Smooth muscle cell (in vitro differentiated cells): ENCODE measurements around the gene TUBB2A. TPM values are rescaled to one million over a fixed set of nuclear protein-coding genes. Genes with fewer than 3 reads are reported as not detected.

Experiments
- DNase-seq: peaks from one replicate; lab custom pipeline; 2025; ENCODE audit not compliant: unreplicated experiment; lab: John Stamatoyannopoulos, UW
- H2AFZ ChIP-seq: fragments of 200-600 bp; sonication (generic); 2 replicates; pipeline ENCODE4 v1.6.0; 2016; ENCODE audit warnings: antibody characterized with exemption, low read depth, mild to moderate bottlenecking
- H3F3A ChIP-seq: fragments of 200-600 bp; sonication (generic); 2 replicates; pipeline ENCODE4 v1.6.0; 2017; ENCODE audit warnings: antibody characterized with exemption, low read depth
- H3K27ac ChIP-seq: fragments of 200-600 bp; sonication (generic); 2 replicates; pipeline ENCODE4 v1.5.1; 2016; ENCODE audit warnings: low read depth, mild to moderate bottlenecking
- H3K27me3 ChIP-seq: fragments of 200-600 bp; sonication (generic); 2 replicates; pipeline ENCODE4 v1.6.1; 2016; ENCODE audit warnings: low read depth, mild to moderate bottlenecking
- H3K36me3 ChIP-seq: fragments of 200-600 bp; sonication (generic); 2 replicates; pipeline ENCODE4 v1.5.1; 2016; ENCODE audit warnings: low read depth
- H3K4me1 ChIP-seq: fragments of 200-600 bp; sonication (generic); 2 replicates; pipeline ENCODE4 v1.5.1; 2016; ENCODE audit warnings: low read depth
- H3K4me2 ChIP-seq: fragments of 200-600 bp; sonication (generic); 2 replicates; pipeline ENCODE4 v1.6.0; 2016; ENCODE audit warnings: mild to moderate bottlenecking
- H3K4me3 ChIP-seq: fragments of 200-600 bp; sonication (generic); 2 replicates; pipeline ENCODE4 v1.5.1; 2016; ENCODE audit warnings: mild to moderate bottlenecking
- H3K79me2 ChIP-seq: fragments of 200-600 bp; sonication (generic); 2 replicates; pipeline ENCODE4 v1.6.0; 2016; ENCODE audit warnings: low read depth, mild to moderate bottlenecking
- H3K9ac ChIP-seq: fragments of 200-600 bp; sonication (generic); 2 replicates; pipeline ENCODE4 v1.6.0; 2016; ENCODE audit warnings: low read depth
- H3K9me3 ChIP-seq: fragments of 200-600 bp; sonication (generic); replicated peaks from 2 replicates; pipeline ENCODE4 v1.5.1; 2016; ENCODE audit warnings: low read depth
- H4K20me1 ChIP-seq: fragments of 200-600 bp; sonication (generic); 2 replicates; pipeline ENCODE4 v1.6.0; 2016; ENCODE audit warnings: low read depth
- WGBS: methylation state at CpG from one replicate; pipeline ENCODE4 v1.1.7; 2016; ENCODE audit warnings: low lambda C conversion rate; 5-methylcytosine and 5-hydroxymethylcytosine counted together
- polyA plus RNA-seq: library from polyadenylated mRNA; unstranded; fragments of >200 nt; fragmentation: Nextera tagmentation; extraction: Ambion mirVana; gene quantifications from 2 replicates; pipeline ENCODE4 v1.2.1, GENCODE V29; 2016
- total RNA-seq: library from RNA; depleted of rRNA; stranded (reverse); fragments of >200 nt; gene quantifications from 2 replicates; pipeline ENCODE4 v1.2.3, GENCODE V29; 2014
- TF ChIP-seq, protein P1 (sequence below): fragments of 200-600 bp; sonication (generic); IDR thresholded peaks from 2 replicates; pipeline ENCODE4 v1.5.1; 2017; ENCODE audit warnings: borderline replicate concordance, mild to moderate bottlenecking, antibody characterized with exemption; ENCODE audit not compliant: insufficient read depth, poor library complexity, severe bottlenecking

Gene TUBB2A
- total and polyA plus RNA-seq, 2 experiments from 2014 or later = 236 to 272 TPM

DNA sequence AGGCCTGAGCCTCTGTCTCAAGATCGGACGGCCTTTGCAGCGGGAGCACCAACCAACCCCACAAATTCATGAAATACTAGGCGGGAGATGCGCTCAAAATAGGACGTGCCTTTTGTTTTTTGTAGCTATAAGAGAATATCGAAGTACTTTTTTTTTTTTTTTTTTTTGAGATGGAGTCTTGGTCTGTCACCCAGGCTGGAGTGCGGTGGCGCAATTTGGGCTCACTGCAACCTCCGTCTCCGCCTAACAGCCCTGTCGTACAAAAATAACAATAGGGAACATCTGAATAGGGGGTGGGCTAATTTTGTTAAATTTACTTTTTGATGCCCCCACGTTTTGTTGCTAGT, 5.9 kb upstream of the TUBB2A start:
- Histone ChIP-seq H2AFZ (no peak overlapping the region), H3K36me3 (no peaks in the 10 kb centered on the region), H3K27me3 (no peaks in the 10 kb centered on the region), H3K27ac (peak overlapping the region; percentile 98), H3K4me1 (peaks cover 54% of the 10 kb centered on the region), H3K79me2 (no peaks in the 10 kb centered on the region), H3K9ac (no peak overlapping the region), H3K9me3 (no peaks in the 10 kb centered on the region), H3K4me2 (peak overlapping the region; percentile 98), H4K20me1 (no peaks in the 10 kb centered on the region), H3F3A (peaks cover 45% of the 10 kb centered on the region), H3K4me3 (peak overlapping the region; percentile 67)
- no peak for DNase-seq
- TF ChIP-seq, protein P1, sequence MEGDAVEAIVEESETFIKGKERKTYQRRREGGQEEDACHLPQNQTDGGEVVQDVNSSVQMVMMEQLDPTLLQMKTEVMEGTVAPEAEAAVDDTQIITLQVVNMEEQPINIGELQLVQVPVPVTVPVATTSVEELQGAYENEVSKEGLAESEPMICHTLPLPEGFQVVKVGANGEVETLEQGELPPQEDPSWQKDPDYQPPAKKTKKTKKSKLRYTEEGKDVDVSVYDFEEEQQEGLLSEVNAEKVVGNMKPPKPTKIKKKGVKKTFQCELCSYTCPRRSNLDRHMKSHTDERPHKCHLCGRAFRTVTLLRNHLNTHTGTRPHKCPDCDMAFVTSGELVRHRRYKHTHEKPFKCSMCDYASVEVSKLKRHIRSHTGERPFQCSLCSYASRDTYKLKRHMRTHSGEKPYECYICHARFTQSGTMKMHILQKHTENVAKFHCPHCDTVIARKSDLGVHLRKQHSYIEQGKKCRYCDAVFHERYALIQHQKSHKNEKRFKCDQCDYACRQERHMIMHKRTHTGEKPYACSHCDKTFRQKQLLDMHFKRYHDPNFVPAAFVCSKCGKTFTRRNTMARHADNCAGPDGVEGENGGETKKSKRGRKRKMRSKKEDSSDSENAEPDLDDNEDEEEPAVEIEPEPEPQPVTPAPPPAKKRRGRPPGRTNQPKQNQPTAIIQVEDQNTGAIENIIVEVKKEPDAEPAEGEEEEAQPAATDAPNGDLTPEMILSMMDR = no peak
- 15% methylated on average over 13 of the region's 13 CpGs for WGBS

DNA sequence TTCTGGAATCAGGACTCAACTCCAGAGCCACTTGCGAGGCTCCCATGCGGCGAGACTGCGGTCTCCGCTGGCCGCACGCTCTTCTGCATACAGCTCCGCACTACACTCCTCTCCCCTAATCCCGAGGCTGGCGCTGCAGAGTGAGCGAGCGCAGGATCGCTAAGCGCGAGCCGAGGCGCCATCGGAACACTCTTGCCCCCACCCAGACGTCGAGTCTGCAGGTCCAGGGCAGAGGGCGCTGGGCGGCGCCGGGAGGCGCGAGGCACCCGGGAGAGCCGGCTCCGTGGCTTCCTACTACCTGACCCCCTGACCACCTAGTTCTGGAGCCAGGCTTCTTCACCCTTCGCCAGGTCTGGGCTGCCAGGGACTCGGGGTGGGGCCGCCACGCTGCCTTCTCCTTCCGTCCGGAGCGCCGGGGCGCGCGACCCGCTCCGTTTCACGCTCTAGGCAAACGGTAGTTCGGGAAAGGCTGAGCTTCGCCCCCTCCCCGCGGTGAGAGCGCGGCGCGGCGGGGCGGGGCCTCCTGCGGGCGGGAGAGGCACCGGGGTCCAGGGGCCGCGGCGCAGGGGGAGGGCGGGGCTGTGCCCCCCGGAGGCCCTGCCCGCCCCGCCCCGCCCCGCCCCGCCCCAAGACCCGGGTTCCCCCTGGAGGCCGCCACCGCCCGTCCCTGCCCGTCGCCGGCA, 5.4 kb upstream of the TUBB2A start:
- H2AFZ ChIP-seq = peak overlapping the region; percentile 91
- no peaks in the 10 kb centered on the region for H3K36me3 ChIP-seq
- peak overlapping the region; percentile 67 for H3K4me3 ChIP-seq
- H3K9ac ChIP-seq = peak overlapping the region; percentile 88
- TF ChIP-seq, protein P1 = no peak
- H3K9me3 ChIP-seq = no peaks in the 10 kb centered on the region
- WGBS = under 1% methylated on average over 34 of the region's 74 CpGs
- peak overlapping the region; percentile 98 for H3K27ac ChIP-seq
- H3K4me2 ChIP-seq = peak overlapping the region; percentile 98
- H4K20me1 ChIP-seq = no peaks in the 10 kb centered on the region
- DNase-seq = peak; percentile 80
- H3K4me1 ChIP-seq = peaks cover 54% of the 10 kb centered on the region
- H3K27me3 ChIP-seq = no peaks in the 10 kb centered on the region
- H3K79me2 ChIP-seq = no peaks in the 10 kb centered on the region
- H3F3A ChIP-seq = peaks cover 45% of the 10 kb centered on the region

DNA sequence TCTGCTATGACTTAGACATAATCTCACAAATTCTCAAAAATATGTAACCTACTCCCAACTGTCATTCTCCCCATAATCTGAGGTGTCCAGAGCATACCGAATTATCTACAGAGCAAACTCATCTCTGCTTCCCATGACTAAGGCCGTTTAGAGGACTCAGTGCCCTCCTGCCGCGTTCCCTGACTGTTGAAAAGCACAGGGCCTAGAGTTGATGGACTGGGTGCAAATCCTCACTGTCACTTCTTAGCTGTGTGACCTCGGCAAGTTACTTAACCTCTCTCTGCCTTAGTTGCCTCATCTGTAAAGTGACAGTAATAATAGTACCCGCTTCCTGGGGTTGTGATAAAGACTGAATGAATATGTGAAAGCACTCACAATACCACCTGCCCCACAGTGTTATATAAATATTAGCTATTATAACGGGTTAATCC, 4.7 kb upstream of the TUBB2A start:
- Histone ChIP-seq H3K36me3 (no peaks in the 10 kb centered on the region), H3K27ac (peak overlapping the region; percentile 98), H3F3A (peaks cover 45% of the 10 kb centered on the region), H3K27me3 (no peaks in the 10 kb centered on the region), H4K20me1 (peaks cover under 1% of the 10 kb centered on the region), H3K4me2 (peak overlapping the region; percentile 98), H3K4me3 (peak overlapping the region; percentile 67), H3K9ac (no peak overlapping the region), H3K79me2 (peaks cover 2% of the 10 kb centered on the region), H2AFZ (no peak overlapping the region), H3K4me1 (peaks cover 48% of the 10 kb centered on the region), H3K9me3 (no peaks in the 10 kb centered on the region)
- 9% methylated on average over 7 of the region's 7 CpGs for WGBS
- TF ChIP-seq, protein P1 = no peak
- DNase-seq = no peak
